OCI-LY7 (cell line): Measurements from ENCODE around the gene OSCP1. TPM values are rescaled to one million over a fixed set of nuclear protein-coding genes. Genes with fewer than 3 reads are reported as not detected.

Source experiments
- BruUV-seq: library from RNA; stranded (reverse); fragments of 400-500 nt; replicated peaks from 2 replicates; lab custom pipeline; 2021; lab: Mats Ljungman, UMichigan
- CTCF ChIA-PET: fragments of 300-600 bp; sonication (Branson Sonifier 250); formaldehyde crosslinking; loops from one replicate; lab custom pipeline; 2022; ENCODE audit warnings: antibody characterized with exemption; ENCODE audit not compliant: unreplicated experiment; lab: Charles Lee
- POLR2A ChIA-PET: fragments of 300-600 bp; sonication (Branson Sonifier 250); formaldehyde crosslinking; loops from one replicate; lab custom pipeline; 2022; ENCODE audit warnings: antibody characterized with exemption; lab: Charles Lee
- DNase-seq: peaks from one replicate; pipeline ENCODE4 v3.0.0-alpha.2; 2015; ENCODE audit warnings: low spot score
- H2AFZ ChIP-seq: fragments of 200-600 bp; sonication (generic), shearing (Covaris generic); 2 replicates; pipeline ENCODE4 v1.6.1; 2014; ENCODE audit warnings: mild to moderate bottlenecking, antibody characterized with exemption, low read length, moderate library complexity
- H3K27ac ChIP-seq: fragments of 200-600 bp; sonication (generic); 2 replicates; pipeline ENCODE4 v1.5.1; 2014; ENCODE audit warnings: mixed run types, low read depth, mild to moderate bottlenecking, moderate library complexity, low read length, inconsistent platforms; ENCODE audit not compliant: poor library complexity, severe bottlenecking
- H3K36me3 ChIP-seq: fragments of 200-600 bp; sonication (generic); 2 replicates; pipeline ENCODE4 v1.6.1; 2014; ENCODE audit warnings: mild to moderate bottlenecking, antibody characterized with exemption, low read length, moderate library complexity, mixed read lengths; ENCODE audit not compliant: insufficient read depth
- H3K4me1 ChIP-seq: fragments of 200-600 bp; sonication (generic); 2 replicates; pipeline ENCODE4 v1.5.1; 2014; ENCODE audit warnings: mild to moderate bottlenecking, low read length; ENCODE audit not compliant: insufficient read depth, poor library complexity, severe bottlenecking
- H3K4me2 ChIP-seq: fragments of 200-600 bp; sonication (generic); 2 replicates; pipeline ENCODE4 v1.6.1; 2014; ENCODE audit warnings: mild to moderate bottlenecking, low read length
- H3K4me3 ChIP-seq: fragments of 200-600 bp; sonication (generic); 2 replicates; pipeline ENCODE4 v1.5.1; 2014; ENCODE audit warnings: mild to moderate bottlenecking, low read depth, low read length; ENCODE audit not compliant: poor library complexity, severe bottlenecking
- H3K79me2 ChIP-seq: fragments of 200-600 bp; sonication (generic); 2 replicates; pipeline ENCODE4 v1.6.1; 2016; ENCODE audit warnings: low read depth, mild to moderate bottlenecking, low read length, moderate library complexity, mixed read lengths; ENCODE audit not compliant: insufficient read depth
- H3K9me2 ChIP-seq: fragments of 200-600 bp; sonication (generic); 2 replicates; pipeline ENCODE4 v1.6.1; 2016; ENCODE audit warnings: mild to moderate bottlenecking, low read length, mixed read lengths; ENCODE audit not compliant: insufficient read depth
- H3K9me3 ChIP-seq: fragments of 200-600 bp; sonication (generic); 2 replicates; pipeline ENCODE4 v1.6.1; 2014; ENCODE audit warnings: mild to moderate bottlenecking, mixed run types, low read length, mixed read lengths
- H4K20me1 ChIP-seq: fragments of 200-600 bp; sonication (generic); 2 replicates; pipeline ENCODE4 v1.6.1; 2014; ENCODE audit warnings: mild to moderate bottlenecking, antibody characterized with exemption, low read length, moderate library complexity, mixed read lengths; ENCODE audit not compliant: insufficient read depth
- CTCF ChIP-seq: fragments of 200-600 bp; sonication (generic); conservative IDR thresholded peaks from 2 replicates; pipeline ENCODE4 v1.5.1; 2014; ENCODE audit warnings: mild to moderate bottlenecking, antibody characterized with exemption, low read length, moderate library complexity, mixed read lengths
- EZH2phosphoT487 ChIP-seq: fragments of 200-600 bp; sonication (generic); IDR thresholded peaks from 2 replicates; pipeline ENCODE4 v1.6.1; 2018; ENCODE audit warnings: low read depth, borderline replicate concordance, mild to moderate bottlenecking, mixed run types, antibody characterized with exemption, low read length, moderate library complexity, mixed read lengths
- intact Hi-C: fragments of 100-400 bp; cut with micrococcal nuclease; formaldehyde crosslinking; loops from one replicate; pipeline ENCODE4 v1.10.0; 2022; ENCODE audit not compliant: unreplicated experiment
- total RNA-seq, 2 experiments: library from RNA; depleted of rRNA in 1 of 2; stranded (reverse); fragments of >200 nt in 1 of 2; shearing (Covaris generic) in 1 of 2; gene quantifications; 2 replicates each; pipeline ENCODE4 v1.2.3, GENCODE V29; 2014 to 2022

The OSCP1 gene
- total RNA-seq, 2 experiments from 2014 or later: 0.82 to 3.5 TPM

- no peak overlapping the region for H3K4me2 ChIP-seq
- no peaks in the 10 kb centered on the region for H3K9me3 ChIP-seq
- no peaks in the 10 kb centered on the region for H4K20me1 ChIP-seq
- H3K27ac ChIP-seq: no peak overlapping the region
- H3K9me2 ChIP-seq: no peaks in the 10 kb centered on the region
- no peaks in the 10 kb centered on the region for H3K4me1 ChIP-seq
- no peaks in the 10 kb centered on the region for H3K36me3 ChIP-seq
- BruUV-seq: no TSS peak
- intact Hi-C loops: no loop called here
- POLR2A ChIA-PET: no interaction called here
- H3K79me2 ChIP-seq: no peaks in the 10 kb centered on the region
- TF ChIP-seq CTCF: no peak
- no peak for TF ChIP-seq EZH2phosphoT487
- CTCF ChIA-PET: no interaction called here
- H3K4me3 ChIP-seq: no peak overlapping the region
- DNase-seq: no peak
- no peak overlapping the region for H2AFZ ChIP-seq
Measured at GRCh38 chr1:36438715-36439114, 11.5 kb downstream of the OSCP1 start.

GRCh38 chr1:36436821-36437220, 13.4 kb downstream of the OSCP1 start:
- CTCF ChIA-PET: no interaction called here

More at GRCh38 chr1:36436821-36437220, 13.4 kb downstream of the OSCP1 start:
- intact Hi-C loops: no loop called here
- POLR2A ChIA-PET: no interaction called here
- Histone ChIP-seq H3K79me2 (no peaks in the 10 kb centered on the region), H3K9me3 (no peaks in the 10 kb centered on the region), H3K4me1 (no peaks in the 10 kb centered on the region), H4K20me1 (no peaks in the 10 kb centered on the region), H3K4me3 (no peak overlapping the region), H2AFZ (no peak overlapping the region), H3K27ac (no peak overlapping the region), H3K36me3 (no peaks in the 10 kb centered on the region), H3K4me2 (no peak overlapping the region), H3K9me2 (no peaks in the 10 kb centered on the region)
- TF ChIP-seq EZH2phosphoT487: no peak
- TF ChIP-seq CTCF: no peak
- no peak for DNase-seq
- no TSS peak for BruUV-seq
